SU-DHL-6 (cell line): ENCODE results near the gene SERPINA12.

Experiments
- H2AFZ ChIP-seq: fragments of 200-600 bp; sonication (generic); 2 replicates; pipeline ENCODE4 v1.6.1; 2014; ENCODE audit warnings: low read depth, mild to moderate bottlenecking, moderate library complexity, mixed read lengths, antibody characterized with exemption, low read length; ENCODE audit not compliant: severe bottlenecking
- H3F3A ChIP-seq: fragments of 200-600 bp; shearing (Covaris generic); 2 replicates; pipeline ENCODE4 v1.6.0; 2016; ENCODE audit warnings: antibody characterized with exemption, mild to moderate bottlenecking; ENCODE audit not compliant: insufficient read depth
- H3K27ac ChIP-seq: fragments of 200-600 bp; sonication (generic); 2 replicates; pipeline ENCODE4 v1.5.1; 2016; ENCODE audit warnings: low read depth, mild to moderate bottlenecking, low read length, moderate library complexity, mixed read lengths
- H3K27me3 ChIP-seq: fragments of 200-600 bp; sonication (generic), shearing (Covaris generic); 2 replicates; pipeline ENCODE4 v1.6.0; 2014; ENCODE audit warnings: mild to moderate bottlenecking, low read length
- H3K36me3 ChIP-seq: fragments of 200-600 bp; sonication (generic); 2 replicates; pipeline ENCODE4 v1.6.1; 2014; ENCODE audit warnings: mild to moderate bottlenecking, low read length, mixed read lengths
- H3K4me2 ChIP-seq: fragments of 300-600, 200-600 bp; shearing (Covaris generic), sonication (generic); 2 replicates; pipeline ENCODE4 v1.6.0; 2014; ENCODE audit warnings: low read length, low read depth, mild to moderate bottlenecking; ENCODE audit not compliant: poor library complexity, severe bottlenecking
- H3K4me3 ChIP-seq: fragments of 200-600 bp; sonication (generic); 2 replicates; pipeline ENCODE4 v1.5.1; 2014; ENCODE audit warnings: antibody characterized with exemption, low read length, mild to moderate bottlenecking, mixed read lengths; ENCODE audit not compliant: insufficient read depth, poor library complexity, severe bottlenecking
- H3K79me2 ChIP-seq: fragments of 200-600 bp; sonication (generic); 2 replicates; pipeline ENCODE4 v1.6.1; 2014; ENCODE audit warnings: mild to moderate bottlenecking, low read length, moderate library complexity; ENCODE audit not compliant: insufficient read depth
- H3K9ac ChIP-seq: fragments of 200-600 bp; sonication (generic); 2 replicates; pipeline ENCODE4 v1.7.0; 2014; ENCODE audit warnings: mild to moderate bottlenecking, low read length
- H3K9me2 ChIP-seq: fragments of 200-600 bp; sonication (generic); replicated peaks from 2 replicates; pipeline ENCODE4 v1.6.1; 2014; ENCODE audit warnings: low read length; ENCODE audit not compliant: insufficient read depth
- H3K9me3 ChIP-seq: fragments of 200-600 bp; sonication (generic); 2 replicates; pipeline ENCODE4 v1.6.1; 2014; ENCODE audit warnings: low read length, mixed read lengths; ENCODE audit not compliant: insufficient read depth
- H4K20me1 ChIP-seq: fragments of 200-600 bp; sonication (generic); 2 replicates; pipeline ENCODE4 v1.6.1; 2014; ENCODE audit warnings: low read depth, mild to moderate bottlenecking, antibody characterized with exemption, low read length, moderate library complexity, mixed read lengths
- EZH2phosphoT487 ChIP-seq: fragments of 200-600 bp; sonication (generic), shearing (Covaris generic); conservative IDR thresholded peaks from 2 replicates; pipeline ENCODE4 v1.6.1; 2018; ENCODE audit warnings: mild to moderate bottlenecking, antibody characterized with exemption, low read length, moderate library complexity, mixed read lengths
- TF ChIP-seq, protein P1 (sequence below): fragments of 200-600 bp; sonication (generic); IDR thresholded peaks from one replicate; pipeline ENCODE4 v1.5.1; 2017; ENCODE audit warnings: antibody characterized with exemption, mild to moderate bottlenecking, low read length, moderate library complexity; ENCODE audit not compliant: insufficient read depth, poor library complexity, severe bottlenecking

The SERPINA12 gene

DNA sequence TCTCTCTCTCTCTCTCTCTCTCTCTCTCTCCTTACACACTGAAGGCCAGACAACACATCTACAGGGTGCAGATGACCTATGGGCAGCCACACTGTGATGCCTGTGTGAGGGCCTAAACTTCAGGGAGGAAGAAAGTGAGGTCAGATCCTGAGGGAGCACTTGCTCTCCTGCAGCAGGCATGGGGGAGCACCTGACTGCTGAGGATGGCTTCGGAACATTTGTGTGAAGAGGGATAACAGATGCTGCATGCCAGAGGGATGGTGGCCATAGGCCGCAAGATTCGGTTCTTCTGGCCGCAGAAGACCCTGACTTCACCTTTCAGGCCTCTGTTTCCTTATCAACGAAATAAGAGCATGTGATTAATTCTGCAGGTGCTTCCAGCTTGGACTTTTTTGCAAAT, 45.0 kb downstream of the SERPINA12 start:
- H3K9me3 ChIP-seq = no peaks in the 10 kb centered on the region
- no peak overlapping the region for H3K27ac ChIP-seq
- no peak overlapping the region for H3K4me3 ChIP-seq
- no peak overlapping the region for H3K9ac ChIP-seq
- H4K20me1 ChIP-seq = no peaks in the 10 kb centered on the region
- H3F3A ChIP-seq = peaks cover 14% of the 10 kb centered on the region; the same call in 1 of the 2 replicates
- H3K4me2 ChIP-seq = no peak overlapping the region
- TF ChIP-seq EZH2phosphoT487 = no peak
- TF ChIP-seq, protein P1, sequence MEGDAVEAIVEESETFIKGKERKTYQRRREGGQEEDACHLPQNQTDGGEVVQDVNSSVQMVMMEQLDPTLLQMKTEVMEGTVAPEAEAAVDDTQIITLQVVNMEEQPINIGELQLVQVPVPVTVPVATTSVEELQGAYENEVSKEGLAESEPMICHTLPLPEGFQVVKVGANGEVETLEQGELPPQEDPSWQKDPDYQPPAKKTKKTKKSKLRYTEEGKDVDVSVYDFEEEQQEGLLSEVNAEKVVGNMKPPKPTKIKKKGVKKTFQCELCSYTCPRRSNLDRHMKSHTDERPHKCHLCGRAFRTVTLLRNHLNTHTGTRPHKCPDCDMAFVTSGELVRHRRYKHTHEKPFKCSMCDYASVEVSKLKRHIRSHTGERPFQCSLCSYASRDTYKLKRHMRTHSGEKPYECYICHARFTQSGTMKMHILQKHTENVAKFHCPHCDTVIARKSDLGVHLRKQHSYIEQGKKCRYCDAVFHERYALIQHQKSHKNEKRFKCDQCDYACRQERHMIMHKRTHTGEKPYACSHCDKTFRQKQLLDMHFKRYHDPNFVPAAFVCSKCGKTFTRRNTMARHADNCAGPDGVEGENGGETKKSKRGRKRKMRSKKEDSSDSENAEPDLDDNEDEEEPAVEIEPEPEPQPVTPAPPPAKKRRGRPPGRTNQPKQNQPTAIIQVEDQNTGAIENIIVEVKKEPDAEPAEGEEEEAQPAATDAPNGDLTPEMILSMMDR = no peak
- H3K27me3 ChIP-seq = no peaks in the 10 kb centered on the region
- H2AFZ ChIP-seq = no peak overlapping the region
- peaks cover 35% of the 10 kb centered on the region; the same call in 1 of the 2 replicates for H3K36me3 ChIP-seq
- no peaks in the 10 kb centered on the region for H3K9me2 ChIP-seq
- 0 out of 2 replicates have a peak, but pooled peaks cover 4% of the 10 kb centered on the region for H3K79me2 ChIP-seq

DNA sequence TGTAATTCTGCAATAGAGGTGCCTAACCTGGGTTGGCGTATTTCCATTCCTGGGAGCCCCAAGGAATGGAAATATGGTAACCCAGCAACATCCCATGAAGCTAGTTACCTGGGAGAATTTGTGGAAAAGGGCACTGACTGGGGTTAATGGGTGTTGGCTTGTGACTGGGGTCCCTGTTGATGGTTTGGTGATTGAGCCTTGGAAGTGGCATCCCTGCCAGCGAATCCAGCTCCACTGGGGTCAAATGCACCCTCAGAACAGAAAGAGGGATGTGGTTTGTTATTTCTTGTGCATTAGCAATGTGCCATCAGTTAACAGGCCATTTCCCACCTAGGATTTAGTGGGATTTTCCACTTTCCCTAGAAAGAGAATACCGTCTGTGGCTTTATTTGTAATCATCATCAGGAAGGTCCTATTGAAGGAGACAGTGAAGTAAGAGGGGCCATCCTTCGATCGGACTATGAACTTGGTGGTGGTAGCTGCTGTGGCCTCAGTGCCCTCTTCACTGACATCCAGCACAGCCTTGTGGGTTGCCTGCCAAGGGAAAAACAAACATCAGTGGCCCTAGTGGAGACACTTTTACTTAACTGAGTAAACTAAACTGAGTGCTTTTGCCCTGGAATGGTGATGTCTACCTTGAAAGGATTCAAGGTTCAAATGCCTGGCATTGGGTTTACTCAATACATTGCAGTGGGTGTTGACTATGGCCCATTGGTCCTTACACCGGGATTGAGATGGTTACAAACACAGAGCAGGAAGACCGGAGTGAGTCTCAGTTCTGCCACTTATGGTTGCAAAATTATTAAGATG, 46.3 kb downstream of the SERPINA12 start:
- H4K20me1 ChIP-seq = no peaks in the 10 kb centered on the region
- H3K79me2 ChIP-seq = 0 out of 2 replicates have a peak, but pooled peaks cover 4% of the 10 kb centered on the region
- peaks cover 27% of the 10 kb centered on the region; the same call in 1 of the 2 replicates for H3K36me3 ChIP-seq
- H3K4me2 ChIP-seq = no peak overlapping the region
- no peak overlapping the region for H3K9ac ChIP-seq
- H3K27ac ChIP-seq = no peak overlapping the region
- no peak overlapping the region for H3K4me3 ChIP-seq
- no peaks in the 10 kb centered on the region for H3K9me3 ChIP-seq
- H2AFZ ChIP-seq = no peak overlapping the region
- H3F3A ChIP-seq = peaks cover 14% of the 10 kb centered on the region; the same call in 1 of the 2 replicates
- TF ChIP-seq, protein P1 = no peak
- no peak for TF ChIP-seq EZH2phosphoT487
- H3K9me2 ChIP-seq = no peaks in the 10 kb centered on the region
- no peaks in the 10 kb centered on the region for H3K27me3 ChIP-seq

DNA sequence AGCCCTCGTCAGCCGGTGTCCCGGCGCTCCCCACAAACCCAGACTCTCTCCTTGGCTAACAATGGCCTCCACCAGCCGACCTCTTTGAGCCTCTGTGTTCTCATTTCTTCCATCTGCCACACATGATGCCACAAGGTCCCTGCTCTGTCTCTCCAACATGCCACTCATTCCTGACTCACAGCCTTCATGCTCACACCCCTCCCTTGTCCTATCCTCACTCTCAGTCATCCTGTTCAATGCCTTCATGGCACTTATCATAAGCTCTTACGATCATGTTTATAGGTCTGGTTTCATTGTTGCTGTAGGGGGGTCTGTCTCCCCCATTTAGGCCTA, 47.1 kb downstream of the SERPINA12 start:
- no peak overlapping the region for H3K27ac ChIP-seq
- TF ChIP-seq, protein P1 = no peak
- no peak for TF ChIP-seq EZH2phosphoT487
- H4K20me1 ChIP-seq = no peaks in the 10 kb centered on the region
- no peak overlapping the region for H3K4me2 ChIP-seq
- no peaks in the 10 kb centered on the region for H3K9me3 ChIP-seq
- H3K36me3 ChIP-seq = peaks cover 19% of the 10 kb centered on the region; the same call in 1 of the 2 replicates
- no peaks in the 10 kb centered on the region for H3K79me2 ChIP-seq
- H2AFZ ChIP-seq = no peak overlapping the region
- H3K9me2 ChIP-seq = no peaks in the 10 kb centered on the region
- H3K27me3 ChIP-seq = no peaks in the 10 kb centered on the region
- no peak overlapping the region for H3K9ac ChIP-seq
- H3F3A ChIP-seq = peaks cover 14% of the 10 kb centered on the region; the same call in 1 of the 2 replicates
- no peak overlapping the region for H3K4me3 ChIP-seq
